Testis (tissue), 2 donors: ENCODE results near the gene CAMTA1.

Experiments
- POLR2A ChIP-seq: fragments of 450-650 bp; IDR thresholded peaks from one replicate; pipeline ENCODE4 v1.6.1; 2017; ENCODE audit warnings: antibody characterized with exemption, mild to moderate bottlenecking, moderate library complexity
- TF ChIP-seq, protein P1 (sequence below), 3 experiments: fragments of 450-650 bp in 2 of 3; fragments of 200-600 bp in 1 of 3; sonication (generic) in 1 of 3; IDR thresholded peaks; one replicate each; pipeline ENCODE4 v1.5.1; 2016 to 2019; ENCODE audit warnings: antibody characterized with exemption in 3 of 3, mild to moderate bottlenecking in 2 of 3, moderate library complexity in 1 of 3

DNA sequence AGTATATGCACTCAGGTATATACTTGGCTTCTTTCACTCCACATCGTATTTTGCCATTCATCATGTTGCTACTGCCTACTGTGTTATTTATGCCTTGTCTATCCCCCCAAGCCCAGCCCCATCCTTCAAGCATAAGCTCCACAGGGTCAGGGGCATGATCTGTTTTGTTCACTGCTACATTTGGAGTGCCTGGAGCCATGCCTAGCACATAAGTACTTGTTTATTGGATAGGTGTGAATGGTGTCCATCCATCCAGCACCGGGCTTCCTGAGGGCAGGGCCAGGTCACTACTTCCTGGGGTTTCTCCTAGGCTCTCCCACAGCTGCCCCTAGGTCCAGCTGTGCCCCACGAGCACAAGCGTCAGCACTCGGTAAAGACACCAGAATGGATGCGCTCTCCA lies 696.8 kb downstream of the CAMTA1 start:
- TF ChIP-seq, protein P1, sequence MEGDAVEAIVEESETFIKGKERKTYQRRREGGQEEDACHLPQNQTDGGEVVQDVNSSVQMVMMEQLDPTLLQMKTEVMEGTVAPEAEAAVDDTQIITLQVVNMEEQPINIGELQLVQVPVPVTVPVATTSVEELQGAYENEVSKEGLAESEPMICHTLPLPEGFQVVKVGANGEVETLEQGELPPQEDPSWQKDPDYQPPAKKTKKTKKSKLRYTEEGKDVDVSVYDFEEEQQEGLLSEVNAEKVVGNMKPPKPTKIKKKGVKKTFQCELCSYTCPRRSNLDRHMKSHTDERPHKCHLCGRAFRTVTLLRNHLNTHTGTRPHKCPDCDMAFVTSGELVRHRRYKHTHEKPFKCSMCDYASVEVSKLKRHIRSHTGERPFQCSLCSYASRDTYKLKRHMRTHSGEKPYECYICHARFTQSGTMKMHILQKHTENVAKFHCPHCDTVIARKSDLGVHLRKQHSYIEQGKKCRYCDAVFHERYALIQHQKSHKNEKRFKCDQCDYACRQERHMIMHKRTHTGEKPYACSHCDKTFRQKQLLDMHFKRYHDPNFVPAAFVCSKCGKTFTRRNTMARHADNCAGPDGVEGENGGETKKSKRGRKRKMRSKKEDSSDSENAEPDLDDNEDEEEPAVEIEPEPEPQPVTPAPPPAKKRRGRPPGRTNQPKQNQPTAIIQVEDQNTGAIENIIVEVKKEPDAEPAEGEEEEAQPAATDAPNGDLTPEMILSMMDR (IDR thresholded peaks at IDR 0.05): no peak
- TF ChIP-seq POLR2A: no peak
